ENCODE measurements around the gene B3GALT2.

B3GALT2 gene

DNA sequence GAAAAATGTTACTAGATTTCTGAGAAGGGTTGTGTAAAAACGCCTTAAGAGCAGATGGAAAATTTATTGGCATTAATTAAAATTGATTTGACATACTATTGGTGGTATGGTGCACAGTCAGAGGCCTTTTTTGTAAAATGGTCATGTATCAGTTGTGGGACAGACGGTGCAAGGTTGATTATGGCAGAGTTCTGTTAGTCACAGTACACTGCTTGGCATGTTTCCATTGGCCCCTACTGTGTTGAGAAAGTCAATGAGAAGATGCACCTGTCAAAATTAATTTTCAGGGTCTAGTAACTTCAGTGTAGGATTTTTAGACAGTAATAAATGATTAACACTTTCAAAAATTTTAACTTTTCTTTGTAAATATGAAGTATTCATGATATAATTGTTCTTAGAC is 4.4 kb downstream of the B3GALT2 start:
- DNase-seq (ENCODE audit: low read depth in 2 of 2) = no peak

DNA sequence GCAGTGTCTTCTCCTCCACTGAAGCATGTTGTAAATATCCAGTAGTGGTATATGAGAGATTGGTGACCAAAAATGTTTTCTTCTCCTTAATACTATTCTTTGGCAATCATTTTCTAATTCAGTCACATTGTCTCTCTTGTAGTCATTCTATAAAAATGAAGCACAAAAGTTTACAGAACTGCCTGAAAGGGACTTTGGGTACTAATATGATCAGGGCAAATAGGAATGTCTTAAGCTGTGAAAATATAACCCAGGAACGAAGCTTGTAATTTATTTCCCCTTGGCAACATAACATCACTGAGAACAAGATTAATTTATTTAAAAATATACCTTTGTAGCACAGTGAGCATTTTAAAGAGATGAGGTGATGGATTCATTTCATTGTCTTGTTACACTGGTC is 4.9 kb downstream of the B3GALT2 start:
- no peak for DNase-seq (ENCODE audit: low read depth in 2 of 2)

DNA sequence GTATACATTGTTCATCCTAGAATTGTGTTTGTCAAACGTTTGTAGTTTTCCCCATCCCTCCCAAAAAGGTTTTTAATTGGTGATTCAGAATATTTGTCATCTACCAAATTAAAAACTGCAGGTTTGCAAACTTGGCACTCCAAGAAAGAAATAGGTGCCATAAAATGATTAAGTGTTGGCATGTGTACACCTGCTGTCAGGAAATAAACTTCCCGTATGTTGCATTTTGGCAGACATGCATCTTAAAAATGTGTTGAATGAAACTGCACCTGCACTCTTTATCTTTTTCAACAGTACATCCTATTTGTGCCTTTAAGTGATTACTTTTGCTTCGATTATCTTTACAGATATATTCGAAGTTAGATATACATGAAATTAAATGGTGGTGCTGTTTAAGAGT is 7.3 kb downstream of the B3GALT2 start:
- DNase-seq (ENCODE audit: low read depth in 2 of 2) = no peak

DNA sequence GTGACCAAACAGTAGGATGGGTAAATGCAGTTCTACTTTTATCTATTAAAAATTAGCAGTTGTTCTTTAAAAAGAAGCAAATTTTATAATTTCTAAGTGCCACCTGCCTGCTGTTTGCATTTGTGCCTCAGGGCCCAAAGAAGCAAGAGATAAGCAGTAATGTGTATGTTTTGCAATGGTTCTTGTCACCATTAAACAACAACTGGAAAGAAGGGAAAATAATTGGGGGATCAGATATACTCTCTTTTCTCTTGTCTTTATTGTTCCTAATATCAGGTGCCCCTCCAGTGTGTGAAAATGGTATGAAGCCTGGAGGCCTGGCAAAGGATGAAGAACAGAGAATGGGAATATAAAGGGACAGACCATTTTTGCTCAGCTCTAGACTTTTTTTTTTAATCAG is 9.6 kb downstream of the B3GALT2 start:
- DNase-seq (ENCODE audit: low read depth in 2 of 2) = no peak

DNA sequence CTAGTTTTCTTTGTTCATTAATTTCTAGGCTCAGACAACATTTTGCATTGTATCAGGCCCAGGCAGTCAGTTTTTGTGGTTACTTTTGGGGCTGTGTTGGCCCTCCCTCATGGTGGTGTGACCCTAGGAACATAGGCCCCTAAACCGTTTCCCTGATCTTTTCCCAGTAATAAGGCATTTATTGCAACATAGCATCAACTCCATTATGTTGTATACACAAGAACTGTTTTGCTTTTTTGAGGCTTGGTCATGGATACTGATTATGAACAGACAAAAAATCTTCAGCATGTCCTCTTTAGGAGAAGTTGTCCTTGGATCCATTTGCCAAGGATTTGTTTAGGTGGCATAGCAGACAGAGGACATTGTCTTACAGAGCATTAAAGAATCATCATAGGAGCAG is 10.3 kb downstream of the B3GALT2 start:
- DNase-seq (ENCODE audit: low read depth in 2 of 2) = no peak

DNA sequence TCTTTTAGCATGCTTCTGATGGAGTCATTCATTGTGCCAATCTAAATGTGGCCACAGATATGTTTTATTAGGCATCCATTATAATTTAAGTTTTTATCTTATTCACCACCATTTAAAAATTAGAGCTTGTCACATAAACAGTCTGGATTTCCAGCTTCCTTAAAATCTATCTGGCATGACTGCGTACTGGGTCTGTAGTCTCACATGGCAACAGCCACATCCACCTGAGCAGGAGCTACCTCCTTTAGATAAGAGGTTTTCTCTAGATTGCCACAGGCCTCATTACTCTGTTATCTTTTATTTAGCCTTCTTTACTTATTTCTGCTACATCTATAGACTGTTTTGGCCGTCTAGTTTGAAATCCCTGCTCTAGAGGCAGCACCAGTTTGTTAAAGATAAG is 29.1 kb downstream of the B3GALT2 start:
- no peak for DNase-seq (ENCODE audit: low read depth in 2 of 2)

DNA sequence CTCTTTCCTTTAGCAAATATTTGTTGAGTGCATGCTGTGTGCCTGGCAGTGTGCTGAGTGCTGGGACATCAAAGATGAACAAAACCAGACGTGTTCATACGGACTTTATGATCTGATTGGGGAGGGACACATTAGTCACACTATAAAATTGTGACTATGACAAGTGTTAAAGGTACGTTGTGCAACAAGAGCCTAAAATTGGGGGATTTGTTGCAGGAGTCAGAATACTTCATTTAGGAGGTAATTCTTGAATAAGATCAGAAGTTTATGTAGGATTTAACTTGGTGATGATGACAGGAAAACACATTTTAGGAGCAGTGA is 29.6 kb downstream of the B3GALT2 start:
- DNase-seq (ENCODE audit: low read depth in 2 of 2) = no peak

DNA sequence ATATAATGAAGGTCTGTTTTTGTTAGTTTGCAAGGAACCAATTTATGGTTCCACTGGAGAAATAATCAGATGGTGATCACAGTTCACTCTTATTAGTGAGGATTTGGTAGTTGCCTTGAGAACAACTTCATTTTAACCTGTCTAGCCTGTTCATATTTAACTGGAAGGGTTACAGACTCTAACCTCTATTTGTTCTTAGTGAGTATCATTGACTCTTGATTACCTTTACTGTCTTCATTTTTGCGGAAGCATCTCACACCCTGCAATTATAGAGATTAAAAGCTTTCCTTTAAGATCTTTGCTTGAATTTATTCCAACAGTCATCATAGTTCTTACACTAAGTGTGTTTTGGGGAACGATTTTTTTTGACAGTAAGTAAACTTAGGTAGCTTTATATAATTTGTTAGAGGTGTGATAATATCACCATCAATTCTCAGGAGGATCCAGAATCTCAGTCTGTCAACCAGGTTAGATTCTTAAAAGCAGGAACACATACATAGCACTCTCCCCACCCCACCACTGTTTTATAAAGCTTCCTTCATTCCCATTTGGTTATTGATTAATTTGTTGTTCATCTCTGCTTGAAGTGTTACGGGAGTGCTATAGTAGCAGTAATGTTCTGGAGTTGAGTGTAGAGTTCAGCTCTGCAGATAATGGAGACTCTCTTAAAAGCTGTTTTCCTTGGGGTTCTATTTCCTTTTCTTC is 30.1 kb downstream of the B3GALT2 start:
- DNase-seq (ENCODE audit: low read depth in 2 of 2) = no peak

DNA sequence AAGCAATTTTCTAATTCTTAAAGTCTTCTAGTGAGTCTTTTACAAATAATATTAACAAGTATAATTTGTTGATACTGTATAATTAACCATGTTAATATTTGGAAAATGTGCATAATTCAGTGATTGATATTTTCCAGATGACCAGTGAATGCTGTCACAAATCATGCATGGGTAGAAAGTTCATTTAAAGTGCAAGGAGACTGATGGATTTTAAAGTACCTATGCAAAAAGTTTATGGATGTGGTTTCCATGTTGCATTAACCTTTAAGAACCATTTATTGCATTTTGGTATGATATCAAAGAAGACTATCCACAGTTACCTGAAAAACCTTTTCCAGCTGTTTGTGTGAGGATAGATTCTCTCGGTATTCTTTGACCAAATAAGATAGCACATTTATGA is 41.4 kb downstream of the B3GALT2 start:
- DNase-seq (ENCODE audit: low read depth in 2 of 2) = no peak

DNA sequence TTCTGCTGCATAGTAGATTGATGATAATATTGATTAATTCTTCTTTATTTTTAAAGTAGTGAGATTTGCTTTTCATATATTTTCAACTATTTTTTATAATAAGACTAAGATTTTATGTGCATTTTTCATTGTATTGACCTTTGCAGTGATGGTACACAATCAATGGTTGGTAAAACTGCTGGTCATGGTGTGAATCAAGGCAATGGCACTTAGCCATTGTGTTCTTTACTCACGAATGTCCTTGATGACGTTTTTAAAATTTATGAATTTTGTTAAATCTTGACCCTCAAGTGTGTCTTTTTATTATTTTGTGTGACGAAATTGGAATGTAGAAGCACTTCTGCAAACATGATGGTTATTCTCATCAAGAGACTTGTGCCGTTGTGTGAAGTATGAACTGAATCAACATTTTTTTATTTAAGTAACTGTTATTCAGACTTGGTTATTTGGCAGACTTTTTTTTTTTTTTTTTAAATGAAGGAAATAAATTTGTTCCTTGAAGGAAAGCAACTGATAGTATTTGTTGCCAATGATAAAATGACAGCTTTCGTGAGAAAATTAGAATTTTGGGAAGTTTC is 42.0 kb downstream of the B3GALT2 start:
- DNase-seq (ENCODE audit: low read depth in 2 of 2) = no peak

DNA sequence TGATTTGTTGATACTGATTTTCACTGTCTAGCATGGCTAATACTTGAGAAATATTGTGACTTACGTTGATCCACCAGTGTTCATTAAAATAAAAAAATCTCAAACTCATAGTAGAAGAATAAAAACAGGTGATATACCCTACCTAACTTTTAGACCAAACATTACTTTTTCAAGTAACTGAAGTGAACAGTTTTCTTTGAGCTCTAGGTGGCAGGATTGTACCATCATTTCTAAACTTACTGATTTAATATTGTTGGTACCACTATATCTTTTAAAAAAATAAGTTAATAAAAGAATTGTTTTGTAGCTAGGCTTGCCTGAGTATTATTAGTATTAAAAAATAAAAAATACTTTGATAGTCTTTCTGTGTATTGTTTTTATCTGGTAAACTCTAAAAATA is 43.1 kb downstream of the B3GALT2 start:
- DNase-seq (ENCODE audit: low read depth in 2 of 2) = no peak

DNA sequence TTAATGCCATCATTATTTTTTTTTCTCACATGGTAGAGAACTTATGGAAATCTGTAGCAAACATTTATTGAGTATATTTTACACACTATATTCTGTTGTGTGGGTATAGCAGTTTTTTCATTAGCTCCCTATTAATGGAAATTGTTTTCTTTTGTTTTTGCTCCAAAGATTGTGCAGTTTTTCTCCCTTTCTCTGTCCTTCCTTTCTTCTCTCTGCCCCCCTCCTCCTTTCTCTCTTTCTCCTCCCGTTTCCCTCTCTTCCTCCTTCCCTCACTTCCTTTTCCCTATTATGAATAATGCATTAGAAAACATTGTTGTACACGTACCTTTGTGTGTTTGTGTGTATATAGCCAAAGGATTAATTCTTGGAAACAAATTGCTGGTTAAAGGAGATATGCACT is 44.0 kb downstream of the B3GALT2 start:
- DNase-seq (ENCODE audit: low read depth in 2 of 2) = no peak

DNA sequence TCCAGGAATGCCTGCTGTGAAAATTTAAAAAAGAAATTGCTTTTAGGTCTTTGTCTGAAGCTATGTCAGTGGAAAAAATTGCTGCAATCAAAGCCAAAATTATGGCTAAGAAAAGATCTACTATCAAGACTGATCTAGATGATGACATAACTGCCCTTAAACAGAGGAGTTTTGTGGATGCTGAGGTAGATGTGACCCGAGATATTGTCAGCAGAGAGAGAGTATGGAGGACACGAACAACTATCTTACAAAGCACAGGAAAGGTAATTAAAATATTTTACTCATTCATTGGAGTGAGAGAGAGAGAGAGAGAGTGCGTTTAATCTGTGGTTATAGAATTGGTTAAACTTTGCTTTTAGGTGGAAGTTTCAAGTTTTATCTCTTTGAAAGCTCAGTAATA is 44.6 kb downstream of the B3GALT2 start:
- no peak for DNase-seq (ENCODE audit: low read depth in 2 of 2)

DNA sequence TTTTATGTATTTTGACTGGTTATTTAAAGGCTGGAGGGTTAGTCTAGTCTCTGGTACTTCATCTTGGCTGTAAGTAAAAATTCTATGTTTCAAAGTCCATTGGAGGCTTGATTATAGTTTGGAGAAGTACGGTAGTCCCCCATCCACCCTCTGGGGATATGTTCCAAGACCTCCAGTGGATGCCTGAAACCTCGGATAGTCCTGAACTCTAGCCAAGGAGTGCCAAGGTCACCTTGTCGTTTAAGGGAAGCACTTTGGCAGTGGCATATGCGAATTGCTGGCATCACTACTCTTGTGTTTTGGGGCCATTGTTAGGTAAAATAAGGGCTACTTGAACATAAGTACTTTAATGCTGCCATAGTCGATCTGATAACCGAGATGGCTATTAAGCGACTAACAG is 46.2 kb downstream of the B3GALT2 start:
- DNase-seq (ENCODE audit: low read depth in 2 of 2) = no peak

DNA sequence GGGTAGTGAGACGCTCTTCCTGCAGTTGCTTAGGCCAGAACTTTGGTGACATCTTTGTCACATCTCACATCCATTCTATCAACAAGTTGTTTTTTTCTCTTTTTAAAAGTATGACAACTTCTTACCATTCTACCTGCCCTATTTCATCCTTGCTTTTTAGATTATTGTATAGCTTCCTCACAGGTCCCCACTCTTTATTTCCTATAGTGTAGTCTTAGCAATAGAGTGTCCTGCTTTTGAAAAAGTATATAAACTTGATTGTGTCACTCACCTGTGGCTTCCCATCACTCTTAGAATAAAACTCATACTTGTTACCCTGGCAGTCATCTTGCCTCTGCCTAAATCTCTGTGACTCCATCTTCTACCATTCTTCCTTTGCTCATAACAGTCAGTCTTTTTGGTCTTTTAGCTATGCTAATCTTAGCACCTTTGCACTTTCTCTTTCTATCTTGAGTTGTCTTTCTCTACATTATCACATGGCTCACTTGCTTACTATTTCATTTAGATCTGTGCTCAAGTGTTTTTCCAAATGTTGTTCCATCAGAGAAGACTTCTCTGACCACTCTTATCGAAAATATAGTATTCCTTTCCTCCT is 55.0 kb downstream of the B3GALT2 start:
- DNase-seq (ENCODE audit: low read depth in 2 of 2) = no peak
